Keratinocyte (primary cell): Measurements from ENCODE around the gene DENND11. TPM values are rescaled to one million over a fixed set of nuclear protein-coding genes. Genes with fewer than 3 reads are reported as not detected.

Experiments
- DNase-seq: peaks from one replicate; pipeline ENCODE4 v3.0.0-alpha.2; 2011; ENCODE audit warnings: low read depth, missing footprints, low spot score
- FAIRE-seq: peaks from 2 replicates; lab custom pipeline; 2011; peaks lifted over from hg19 to GRCh38; lab: Jason Lieb, UNC
- H2AFZ ChIP-seq: 2 replicates; pipeline ENCODE4 v1.6.0; 2012; ENCODE audit warnings: low read length, control low read depth, inconsistent platforms; ENCODE audit not compliant: control insufficient read depth
- H3K27ac ChIP-seq: 2 replicates; pipeline ENCODE4 v1.5.1; 2011; ENCODE audit warnings: low read length; ENCODE audit not compliant: control insufficient read depth, insufficient read depth
- H3K27me3 ChIP-seq: 3 replicates; pipeline ENCODE4 v1.6.0; 2011; ENCODE audit warnings: low read length; ENCODE audit not compliant: control insufficient read depth, insufficient read depth; ENCODE audit errors: extremely low read depth
- H3K36me3 ChIP-seq, 2 experiments: 2 replicates in 1 of 2; 3 replicates in 1 of 2; pipeline ENCODE4 v1.5.1; 2011; ENCODE audit warnings: low read length in 2 of 2, mild to moderate bottlenecking in 1 of 2; ENCODE audit not compliant: control insufficient read depth in 2 of 2, insufficient read depth in 2 of 2; ENCODE audit errors: extremely low read depth in 1 of 2
- H3K4me1 ChIP-seq: 3 replicates; pipeline ENCODE4 v1.5.1; 2011; ENCODE audit warnings: low read length; ENCODE audit not compliant: control insufficient read depth, insufficient read depth; ENCODE audit errors: extremely low read depth
- H3K4me2 ChIP-seq: 3 replicates; pipeline ENCODE4 v1.6.0; 2011; ENCODE audit warnings: low read depth, low read length; ENCODE audit not compliant: control insufficient read depth, insufficient read depth; ENCODE audit errors: extremely low read depth
- H3K4me3 ChIP-seq, 3 experiments: fragments of 200-600 bp in 1 of 3; sonication (generic) in 1 of 3; 2 replicates in 2 of 3; 3 replicates in 1 of 3; pipeline ENCODE4 v1.5.1; 2011 to 2016; ENCODE audit warnings: low read length in 3 of 3, mild to moderate bottlenecking in 3 of 3, control low read depth in 2 of 3, inconsistent platforms in 1 of 3, low read depth in 1 of 3, mixed read lengths in 1 of 3, mixed run types in 1 of 3, moderate library complexity in 1 of 3; ENCODE audit not compliant: control insufficient read depth in 2 of 3, insufficient read depth in 2 of 3; ENCODE audit errors: extremely low read depth in 1 of 3
- H3K79me2 ChIP-seq: 2 replicates; pipeline ENCODE4 v1.6.0; 2012; ENCODE audit warnings: low read length; ENCODE audit not compliant: control insufficient read depth, insufficient read depth
- H3K9ac ChIP-seq: 3 replicates; pipeline ENCODE4 v1.6.0; 2011; ENCODE audit warnings: low read length; ENCODE audit not compliant: control insufficient read depth, insufficient read depth; ENCODE audit errors: extremely low read depth
- H3K9me1 ChIP-seq: 3 replicates; pipeline ENCODE4 v1.6.0; 2011; ENCODE audit warnings: low read length; ENCODE audit not compliant: control insufficient read depth, insufficient read depth; ENCODE audit errors: extremely low read depth
- H3K9me3 ChIP-seq: 2 replicates; pipeline ENCODE4 v1.5.1; 2012; ENCODE audit warnings: low read depth, low read length; ENCODE audit not compliant: control insufficient read depth
- H4K20me1 ChIP-seq: 3 replicates; pipeline ENCODE4 v1.6.0; 2011; ENCODE audit warnings: low read length; ENCODE audit not compliant: control insufficient read depth, insufficient read depth; ENCODE audit errors: extremely low read depth
- EZH2 ChIP-seq: IDR thresholded peaks from one replicate; pipeline ENCODE4 v1.6.1; 2012; ENCODE audit warnings: inconsistent platforms, mild to moderate bottlenecking, low read length, moderate library complexity
- dilution Hi-C: fragments of 300-500 bp; cut with MboI; formaldehyde crosslinking; loops from one replicate; pipeline ENCODE4 v1.7.0; 2020; ENCODE audit warnings: low sequenced_read_pairs; ENCODE audit not compliant: extremely low pct_ligation_motif_present
- polyA plus RNA-seq, 5 experiments: library from polyadenylated mRNA; depleted of rRNA in 3 of 5; stranded (reverse) in 3 of 5; stranded (forward) in 1 of 5; unstranded in 1 of 5; fragments of >200 nt; gene quantifications; 1 replicate in 1 of 5; 2 replicates in 3 of 5; 3 replicates in 1 of 5; pipeline versions ENCODE4 v1.2.1 to v1.2.3, GENCODE V29; 2011 to 2012; ENCODE audit warnings: missing spikeins in 2 of 5, low read depth in 1 of 5, low replicate concordance in 1 of 5
- TF ChIP-seq, protein P1 (sequence below), 3 experiments: IDR thresholded peaks in 1 of 3; conservative IDR thresholded peaks in 1 of 3; optimal IDR thresholded peaks in 1 of 3; 2 replicates in 2 of 3; 3 replicates in 1 of 3; pipeline versions ENCODE3 to v1.5.1; 2011; ENCODE audit warnings: low read length in 3 of 3, mild to moderate bottlenecking in 3 of 3, moderate library complexity in 2 of 3, control low read depth in 1 of 3, inconsistent platforms in 1 of 3; ENCODE audit not compliant: insufficient read depth in 2 of 3; ENCODE audit errors: extremely low read depth in 1 of 3

The DENND11 gene
- polyA plus RNA-seq, 1 donor (not counting 4 experiments of a cell fraction or from before 2014, with no cell fraction given), result 5.4 TPM

GRCh38 chr7:141700848-141701371, 1.1 kb downstream of the DENND11 start:
- Histone ChIP-seq H3K4me1 (peaks cover 10% of the 10 kb centered on the region), H3K79me2 (no peaks in the 10 kb centered on the region), H3K27me3 (no peaks in the 10 kb centered on the region), H3K36me3 (no peaks in the 10 kb centered on the region), H3K27ac (no peak overlapping the region), H3K4me2 (peak overlapping the region; percentile 74), H3K4me3 (peak overlapping the region in 2 of 3 experiments; percentile 54 to 56), H3K9me1 (no peaks in the 10 kb centered on the region), H3K9ac (peak overlapping the region; percentile 5), H3K9me3 (no peaks in the 10 kb centered on the region), H4K20me1 (no peaks in the 10 kb centered on the region), H2AFZ (no peak overlapping the region)
- FAIRE-seq (no peak), DNase-seq (no peak)
- no peak for TF ChIP-seq EZH2
- TF ChIP-seq, protein P1, sequence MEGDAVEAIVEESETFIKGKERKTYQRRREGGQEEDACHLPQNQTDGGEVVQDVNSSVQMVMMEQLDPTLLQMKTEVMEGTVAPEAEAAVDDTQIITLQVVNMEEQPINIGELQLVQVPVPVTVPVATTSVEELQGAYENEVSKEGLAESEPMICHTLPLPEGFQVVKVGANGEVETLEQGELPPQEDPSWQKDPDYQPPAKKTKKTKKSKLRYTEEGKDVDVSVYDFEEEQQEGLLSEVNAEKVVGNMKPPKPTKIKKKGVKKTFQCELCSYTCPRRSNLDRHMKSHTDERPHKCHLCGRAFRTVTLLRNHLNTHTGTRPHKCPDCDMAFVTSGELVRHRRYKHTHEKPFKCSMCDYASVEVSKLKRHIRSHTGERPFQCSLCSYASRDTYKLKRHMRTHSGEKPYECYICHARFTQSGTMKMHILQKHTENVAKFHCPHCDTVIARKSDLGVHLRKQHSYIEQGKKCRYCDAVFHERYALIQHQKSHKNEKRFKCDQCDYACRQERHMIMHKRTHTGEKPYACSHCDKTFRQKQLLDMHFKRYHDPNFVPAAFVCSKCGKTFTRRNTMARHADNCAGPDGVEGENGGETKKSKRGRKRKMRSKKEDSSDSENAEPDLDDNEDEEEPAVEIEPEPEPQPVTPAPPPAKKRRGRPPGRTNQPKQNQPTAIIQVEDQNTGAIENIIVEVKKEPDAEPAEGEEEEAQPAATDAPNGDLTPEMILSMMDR (optimal IDR thresholded peaks at IDR 0.05 in 1 of 3, IDR thresholded peaks at IDR 0.05 in 1 of 3, conservative IDR thresholded peaks at IDR 0.05 in 1 of 3; ENCODE audit: extremely low read depth in 1 of 3, insufficient read depth in 2 of 3, low read length in 3 of 3), result no peak
- dilution Hi-C loops, result no loop called here

GRCh38 chr7:141700296-141700847, 1.6 kb downstream of the DENND11 start:
- Histone ChIP-seq H3K27me3 (no peaks in the 10 kb centered on the region), H3K27ac (no peak overlapping the region), H3K36me3 (no peaks in the 10 kb centered on the region), H4K20me1 (no peaks in the 10 kb centered on the region), H3K9me1 (no peaks in the 10 kb centered on the region), H3K79me2 (no peaks in the 10 kb centered on the region), H3K9ac (no peak overlapping the region), H2AFZ (no peak overlapping the region), H3K4me2 (peak overlapping the region; percentile 74), H3K9me3 (no peaks in the 10 kb centered on the region), H3K4me1 (peaks cover 10% of the 10 kb centered on the region), H3K4me3 (no peak overlapping the region)
- dilution Hi-C loops, result no loop called here
- TF ChIP-seq, protein P1 (optimal IDR thresholded peaks at IDR 0.05 in 1 of 3, IDR thresholded peaks at IDR 0.05 in 1 of 3, conservative IDR thresholded peaks at IDR 0.05 in 1 of 3; ENCODE audit: extremely low read depth in 1 of 3, insufficient read depth in 2 of 3, low read length in 3 of 3), result no peak
- no peak for TF ChIP-seq EZH2
- DNase-seq, result no peak
- no peak for FAIRE-seq
